Stimulated activated CD8-positive, alpha-beta memory T cell treated with anti-CD3 and anti-CD28 coated beads, Interleukin-4, amount 100 ng/mL, for 1 hour (primary cell): ENCODE data around the gene TBC1D2B.

Source experiments
- DNase-seq, 2 donors: peaks; one replicate each; pipeline ENCODE4 v3.0.0-alpha.2; 2020; ENCODE audit warnings: low read depth in 2 of 2, low spot score in 1 of 2

Gene TBC1D2B

GRCh38 chr15:78077053-78077870, at the start of gene TBC1D2B:
TBC1D2B (minus strand) TSS chr15:78077711; CDS start chr15:78077652, 59 bp downstream.
- DNase-seq = peak in 1 of 2 donors; percentile 51

- DNase-seq = no peak
Observed at GRCh38 chr15:78125267-78125666, 47.8 kb upstream of the TBC1D2B start.

- DNase-seq = no peak
Observed at GRCh38 chr15:78120523-78120922, 43.0 kb upstream of the TBC1D2B start.

- no peak for DNase-seq
Observed at GRCh38 chr15:78112551-78112950, 35.0 kb upstream of the TBC1D2B start.

GRCh38 chr15:78111788-78112187, 34.3 kb upstream of the TBC1D2B start:
- DNase-seq = no peak

GRCh38 chr15:78110916-78111475, 33.5 kb upstream of the TBC1D2B start:
- DNase-seq = no peak

- no peak for DNase-seq
Observed at GRCh38 chr15:78110096-78110495, 32.6 kb upstream of the TBC1D2B start.

- no peak for DNase-seq
Observed at GRCh38 chr15:78109156-78109555, 31.6 kb upstream of the TBC1D2B start.

- peak; percentile 66 to 74 for DNase-seq
Observed at GRCh38 chr15:78108300-78109084, 31.0 kb upstream of the TBC1D2B start.

- no peak for DNase-seq
Observed at GRCh38 chr15:78107471-78107870, 30.0 kb upstream of the TBC1D2B start.

GRCh38 chr15:78105476-78106241, 28.1 kb upstream of the TBC1D2B start:
- DNase-seq = no peak

GRCh38 chr15:78104566-78105475, 27.3 kb upstream of the TBC1D2B start:
- DNase-seq = no peak

GRCh38 chr15:78104119-78104479, 26.6 kb upstream of the TBC1D2B start:
- DNase-seq = no peak

GRCh38 chr15:78103406-78104118, 26.1 kb upstream of the TBC1D2B start:
- peak in 1 of 2 donors; percentile 29 for DNase-seq

- no peak for DNase-seq
Observed at GRCh38 chr15:78102741-78103140, 25.2 kb upstream of the TBC1D2B start.

- no peak for DNase-seq
Observed at GRCh38 chr15:78102211-78102610, 24.7 kb upstream of the TBC1D2B start.

- no peak for DNase-seq
Observed at GRCh38 chr15:78101423-78102105, 24.1 kb upstream of the TBC1D2B start.

- DNase-seq = no peak
Observed at GRCh38 chr15:78100886-78101285, 23.4 kb upstream of the TBC1D2B start.
